ENCODE results near the gene FCRL1. TPM values are rescaled to one million over a fixed set of nuclear protein-coding genes. Genes with fewer than 3 reads are reported as not detected.

FCRL1 gene
- total and polyA plus RNA-seq, 10 donors = 54.5 to 158 (median 89.7) TPM

DNA sequence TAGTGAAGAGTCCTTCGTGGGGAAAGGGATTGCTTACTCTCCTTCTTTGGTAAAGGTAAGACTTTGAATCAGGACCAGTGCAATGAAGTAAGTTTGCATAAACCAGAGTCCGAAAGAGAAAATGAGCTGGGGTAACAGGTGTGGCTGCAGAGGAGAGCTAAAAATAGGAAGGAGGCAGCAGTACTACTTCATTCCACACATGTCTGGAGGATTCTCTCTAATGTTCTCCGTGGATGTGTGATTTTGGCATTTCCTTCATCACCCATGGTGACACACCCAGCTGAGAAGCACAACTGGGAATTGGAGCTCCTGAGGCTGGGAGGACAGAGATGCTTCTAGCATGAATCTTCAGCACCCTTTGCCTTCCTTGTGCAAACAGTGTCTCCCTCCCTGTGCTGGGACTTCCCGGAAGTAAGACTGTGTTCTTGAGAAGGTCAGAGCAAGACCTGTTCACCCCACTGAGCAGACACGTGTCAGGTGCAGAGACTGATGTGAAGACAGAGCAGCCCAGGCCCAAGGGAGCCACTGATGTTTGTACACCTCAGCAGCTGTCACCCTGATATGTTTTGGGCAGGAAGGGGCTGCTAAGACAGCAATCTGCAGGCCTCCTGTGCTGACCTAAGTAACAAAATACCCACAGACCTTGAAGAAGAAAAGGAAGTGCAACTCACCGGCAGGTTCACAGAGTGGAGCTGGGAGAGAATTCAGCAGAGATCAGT, 13.3 kb downstream of the FCRL1 start:
- peaks cover 0 to under 1% (median 0%) of the 10 kb centered on the region in 8 donors for H3K9me3 ChIP-seq
- WGBS, 5 donors = 38 to 60% (median 47%) methylated on average over 6 of the region's 6 CpGs
- peaks cover 0 to 36% (median 1%) of the 10 kb centered on the region in 6 donors for H3K36me3 ChIP-seq
- intact Hi-C loops (cut with DNase I; ENCODE audit: low total_unique reads) = no loop called here
- peak overlapping the region in 1 of 8 donors; percentile 50 for H3K4me3 ChIP-seq
- peak; percentile 89 for DNase-seq
- peaks cover 4 to 89% (median 37%) of the 10 kb centered on the region in 6 donors for H3K4me1 ChIP-seq
- no peaks in the 10 kb centered on the region for H3K27me3 ChIP-seq (replicated peaks in 1 of 7)
- no peak for TF ChIP-seq POLR2A (IDR thresholded peaks at IDR 0.05)
- TF ChIP-seq POLR2AphosphoS5 (IDR thresholded peaks at IDR 0.05) = peak in 2 of 3 donors; percentile 76 to 84
- TF ChIP-seq, protein P1, sequence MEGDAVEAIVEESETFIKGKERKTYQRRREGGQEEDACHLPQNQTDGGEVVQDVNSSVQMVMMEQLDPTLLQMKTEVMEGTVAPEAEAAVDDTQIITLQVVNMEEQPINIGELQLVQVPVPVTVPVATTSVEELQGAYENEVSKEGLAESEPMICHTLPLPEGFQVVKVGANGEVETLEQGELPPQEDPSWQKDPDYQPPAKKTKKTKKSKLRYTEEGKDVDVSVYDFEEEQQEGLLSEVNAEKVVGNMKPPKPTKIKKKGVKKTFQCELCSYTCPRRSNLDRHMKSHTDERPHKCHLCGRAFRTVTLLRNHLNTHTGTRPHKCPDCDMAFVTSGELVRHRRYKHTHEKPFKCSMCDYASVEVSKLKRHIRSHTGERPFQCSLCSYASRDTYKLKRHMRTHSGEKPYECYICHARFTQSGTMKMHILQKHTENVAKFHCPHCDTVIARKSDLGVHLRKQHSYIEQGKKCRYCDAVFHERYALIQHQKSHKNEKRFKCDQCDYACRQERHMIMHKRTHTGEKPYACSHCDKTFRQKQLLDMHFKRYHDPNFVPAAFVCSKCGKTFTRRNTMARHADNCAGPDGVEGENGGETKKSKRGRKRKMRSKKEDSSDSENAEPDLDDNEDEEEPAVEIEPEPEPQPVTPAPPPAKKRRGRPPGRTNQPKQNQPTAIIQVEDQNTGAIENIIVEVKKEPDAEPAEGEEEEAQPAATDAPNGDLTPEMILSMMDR (IDR thresholded peaks at IDR 0.05 in 8 of 11, conservative IDR thresholded peaks at IDR 0.05 in 3 of 11) = peak in 1 of 11 experiments; percentile 13
- peak overlapping the region in 7 of 8 donors; percentile 22 to 83 (median 65) for H3K27ac ChIP-seq

DNA sequence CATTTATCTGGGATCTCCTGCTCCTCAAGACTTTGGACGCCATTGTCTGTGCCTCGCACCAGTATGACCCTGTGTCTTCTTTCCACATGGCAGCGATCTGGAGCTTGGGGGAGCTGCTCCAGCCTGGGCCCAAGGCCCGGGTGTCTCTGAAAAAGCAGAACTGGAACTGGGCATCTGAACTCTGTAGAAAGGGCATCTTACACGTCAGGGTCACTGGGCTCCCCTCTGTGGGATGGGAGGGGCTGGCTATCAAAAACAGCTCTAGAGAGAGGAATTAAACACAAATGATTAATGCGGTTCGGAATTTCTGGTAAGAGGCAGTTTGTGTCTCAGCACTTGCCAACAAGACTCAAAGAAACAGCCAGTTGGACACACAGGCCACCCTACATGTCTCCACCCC, 16.1 kb downstream of the FCRL1 start:
- TF ChIP-seq POLR2AphosphoS5 (IDR thresholded peaks at IDR 0.05) = peak in 1 of 3 donors; percentile 36
- TF ChIP-seq, protein P1 (IDR thresholded peaks at IDR 0.05 in 8 of 11, conservative IDR thresholded peaks at IDR 0.05 in 3 of 11) = no peak
- TF ChIP-seq POLR2A (IDR thresholded peaks at IDR 0.05) = no peak
- peak overlapping the region in 3 of 8 donors; percentile 33 to 65 (median 63) for H3K27ac ChIP-seq
- H3K27me3 ChIP-seq (replicated peaks in 1 of 7) = no peaks in the 10 kb centered on the region
- peaks cover 4 to 63% (median 33%) of the 10 kb centered on the region in 6 donors for H3K4me1 ChIP-seq
- peaks cover 0 to 42% (median 3%) of the 10 kb centered on the region in 6 donors for H3K36me3 ChIP-seq
- 71 to 82% (median 74%) methylated on average over 7 of the region's 7 CpGs for WGBS, 5 donors
- intact Hi-C loops (cut with DNase I; ENCODE audit: low total_unique reads) = no loop called here
- no peak for DNase-seq
- no peak overlapping the region for H3K4me3 ChIP-seq
- no peaks in the 10 kb centered on the region for H3K9me3 ChIP-seq

DNA sequence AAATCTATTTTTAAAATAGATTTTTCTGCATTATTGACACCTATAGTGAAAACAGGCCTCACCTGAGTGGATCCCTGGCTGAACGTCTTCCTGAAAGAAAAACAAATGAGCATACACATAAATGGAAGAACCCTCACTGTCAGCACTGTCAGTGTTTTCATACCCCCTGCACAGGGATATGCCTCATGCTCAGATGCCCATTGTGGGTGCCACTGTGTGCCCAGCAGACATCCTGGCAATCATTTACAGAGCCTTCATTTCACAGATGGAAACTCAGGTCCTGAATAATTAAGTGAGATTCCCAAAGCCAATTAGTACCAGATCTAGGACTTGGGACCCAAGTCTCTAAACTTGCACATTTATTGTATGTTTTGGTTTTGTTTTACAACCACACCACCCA, 19.9 kb downstream of the FCRL1 start:
- WGBS, 5 donors = 58 to 80% (median 71%) methylated on average over 1 of the region's 1 CpG
- Histone ChIP-seq H3K27ac (no peak overlapping the region), H3K27me3 (replicated peaks in 1 of 7) (no peaks in the 10 kb centered on the region), H3K4me3 (no peak overlapping the region), H3K4me1 (peaks cover 0 to 37% (median 16%) of the 10 kb centered on the region in 6 donors), H3K9me3 (peaks cover 0 to 2% (median under 1%) of the 10 kb centered on the region in 8 donors), H3K36me3 (peaks cover 0 to 64% (median 8%) of the 10 kb centered on the region in 6 donors)
- intact Hi-C loops (cut with DNase I; ENCODE audit: low total_unique reads) = no loop called here
- TF ChIP-seq, protein P1 (IDR thresholded peaks at IDR 0.05 in 8 of 11, conservative IDR thresholded peaks at IDR 0.05 in 3 of 11) = no peak
- TF ChIP-seq POLR2AphosphoS5 (IDR thresholded peaks at IDR 0.05) (no peak), POLR2A (IDR thresholded peaks at IDR 0.05) (no peak)
- DNase-seq = no peak

DNA sequence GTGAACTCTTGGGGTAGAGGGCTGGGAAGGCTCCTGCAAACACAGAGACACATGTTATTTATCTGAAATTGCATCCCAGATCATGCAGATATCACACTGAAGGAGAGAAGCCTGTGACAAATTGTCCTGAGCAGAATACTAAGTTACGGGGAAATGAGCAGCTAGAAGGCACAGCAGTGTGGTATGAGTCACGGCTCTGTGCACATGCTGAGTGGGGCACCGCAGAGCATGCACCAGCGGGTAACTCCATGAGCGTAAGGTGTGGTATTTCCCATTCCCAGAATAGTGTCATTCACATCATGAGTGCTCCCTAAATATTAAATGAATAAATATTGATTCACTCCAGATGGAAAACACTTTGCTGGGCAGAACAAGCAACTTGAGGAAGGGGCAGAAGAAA, 21.7 kb downstream of the FCRL1 start:
- Histone ChIP-seq H3K36me3 (peaks cover 0 to 73% (median 11%) of the 10 kb centered on the region in 6 donors), H3K27me3 (replicated peaks in 1 of 7) (no peaks in the 10 kb centered on the region), H3K27ac (peak overlapping the region in 1 of 8 donors; percentile 47), H3K4me1 (peaks cover 0 to 19% (median 2%) of the 10 kb centered on the region in 6 donors), H3K4me3 (no peak overlapping the region), H3K9me3 (peaks cover 1 to 20% (median 16%) of the 10 kb centered on the region in 8 donors)
- 61 to 84% (median 81%) methylated on average over 5 of the region's 5 CpGs for WGBS, 5 donors
- intact Hi-C loops (cut with DNase I; ENCODE audit: low total_unique reads) = no loop called here
- no peak for DNase-seq
- TF ChIP-seq, protein P1 (IDR thresholded peaks at IDR 0.05 in 8 of 11, conservative IDR thresholded peaks at IDR 0.05 in 3 of 11) = no peak
- TF ChIP-seq POLR2AphosphoS5 (IDR thresholded peaks at IDR 0.05) (peak in 1 of 3 donors; percentile 27), POLR2A (IDR thresholded peaks at IDR 0.05) (no peak)

Measured in spleen (tissue), 11 donors.